ENCODE data around the gene BROX.

GRCh38 chr1:222750651-222751050 lies 38.3 kb downstream of the BROX start:
- TF ChIP-seq, protein P1, sequence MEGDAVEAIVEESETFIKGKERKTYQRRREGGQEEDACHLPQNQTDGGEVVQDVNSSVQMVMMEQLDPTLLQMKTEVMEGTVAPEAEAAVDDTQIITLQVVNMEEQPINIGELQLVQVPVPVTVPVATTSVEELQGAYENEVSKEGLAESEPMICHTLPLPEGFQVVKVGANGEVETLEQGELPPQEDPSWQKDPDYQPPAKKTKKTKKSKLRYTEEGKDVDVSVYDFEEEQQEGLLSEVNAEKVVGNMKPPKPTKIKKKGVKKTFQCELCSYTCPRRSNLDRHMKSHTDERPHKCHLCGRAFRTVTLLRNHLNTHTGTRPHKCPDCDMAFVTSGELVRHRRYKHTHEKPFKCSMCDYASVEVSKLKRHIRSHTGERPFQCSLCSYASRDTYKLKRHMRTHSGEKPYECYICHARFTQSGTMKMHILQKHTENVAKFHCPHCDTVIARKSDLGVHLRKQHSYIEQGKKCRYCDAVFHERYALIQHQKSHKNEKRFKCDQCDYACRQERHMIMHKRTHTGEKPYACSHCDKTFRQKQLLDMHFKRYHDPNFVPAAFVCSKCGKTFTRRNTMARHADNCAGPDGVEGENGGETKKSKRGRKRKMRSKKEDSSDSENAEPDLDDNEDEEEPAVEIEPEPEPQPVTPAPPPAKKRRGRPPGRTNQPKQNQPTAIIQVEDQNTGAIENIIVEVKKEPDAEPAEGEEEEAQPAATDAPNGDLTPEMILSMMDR (optimal IDR thresholded peaks at IDR 0.05 in 1 of 3, IDR thresholded peaks at IDR 0.05 in 1 of 3, conservative IDR thresholded peaks at IDR 0.05 in 1 of 3; ENCODE audit: extremely low read depth in 1 of 3, insufficient read depth in 2 of 3, low read length in 3 of 3), result no peak
- no peak for TF ChIP-seq EZH2 (IDR thresholded peaks at IDR 0.05; ENCODE audit: low read length)

Measured in keratinocyte (primary cell).